ENCODE data around the gene SOCS6.
"Not testable (repeated sequence)": the region's sequence is repeated elsewhere in the genome, so short reads cannot be mapped to it uniquely, and the experiment has no call there.

SOCS6 gene

GRCh38 chr18:70288851-70289328, at the start of gene SOCS6:
TSS of gene SOCS6 (plus strand) at chr18:70289045. CDS start at chr18:70324669, 35,624 bp downstream.
- DNase-seq, result peak; percentile 34

GRCh38 chr18:70243131-70243929, 45.5 kb upstream of the SOCS6 start:
- DNase-seq, result no peak

- DNase-seq, result no peak
Observed at GRCh38 chr18:70246061-70246466, 42.8 kb upstream of the SOCS6 start.

- DNase-seq, result no peak
Observed at GRCh38 chr18:70249118-70249517, 39.7 kb upstream of the SOCS6 start.

GRCh38 chr18:70249861-70250260, 39.0 kb upstream of the SOCS6 start:
- not testable (repeated sequence) for DNase-seq

- no peak for DNase-seq
Observed at GRCh38 chr18:70250781-70251180, 38.1 kb upstream of the SOCS6 start.

GRCh38 chr18:70256184-70256583, 32.7 kb upstream of the SOCS6 start:
- DNase-seq, result no peak

GRCh38 chr18:70256994-70257393, 31.9 kb upstream of the SOCS6 start:
- DNase-seq, result no peak

- DNase-seq, result no peak
Observed at GRCh38 chr18:70258243-70258642, 30.6 kb upstream of the SOCS6 start.

- no peak for DNase-seq
Observed at GRCh38 chr18:70260683-70261082, 28.2 kb upstream of the SOCS6 start.

GRCh38 chr18:70261141-70261788, 27.6 kb upstream of the SOCS6 start:
- DNase-seq, result no peak

GRCh38 chr18:70263336-70263735, 25.5 kb upstream of the SOCS6 start:
- DNase-seq, result no peak

- DNase-seq, result no peak
Observed at GRCh38 chr18:70271742-70272141, 17.1 kb upstream of the SOCS6 start.

- DNase-seq, result no peak
Observed at GRCh38 chr18:70273021-70273420, 15.8 kb upstream of the SOCS6 start.

- DNase-seq, result no peak
Observed at GRCh38 chr18:70276416-70277191, 12.2 kb upstream of the SOCS6 start.

GRCh38 chr18:70279470-70279869, 9.4 kb upstream of the SOCS6 start:
- DNase-seq, result no peak

GRCh38 chr18:70280007-70280925, 8.6 kb upstream of the SOCS6 start:
- DNase-seq, result no peak

- DNase-seq, result no peak
Observed at GRCh38 chr18:70284976-70285620, 3.7 kb upstream of the SOCS6 start.

GRCh38 chr18:70287731-70288130, 1.1 kb upstream of the SOCS6 start:
- DNase-seq, result no peak

- DNase-seq, result peak; percentile 38
Observed at GRCh38 chr18:70288171-70288850, 534 bp upstream of the SOCS6 start.
